Activated CD8-positive, alpha-beta memory T cell treated with anti-CD3 and anti-CD28 coated beads for 1 hour (primary cell): ENCODE measurements around the gene CPSF3.
A peak's percentile ranks its signal among the peaks of the same experiment; 100 is the strongest.

Experiments used
- DNase-seq, 2 donors: peaks; one replicate each; pipeline ENCODE4 v3.0.0-alpha.2; 2020; ENCODE audit warnings: low read depth in 1 of 2; ENCODE audit errors: extremely low read depth in 1 of 2

CPSF3 gene

GRCh38 chr2:9416962-9417316 lies 6.5 kb upstream of the CPSF3 start:
- DNase-seq = no peak

GRCh38 chr2:9417725-9418124 lies 5.7 kb upstream of the CPSF3 start:
- no peak for DNase-seq

- no peak for DNase-seq
Measured at GRCh38 chr2:9418746-9419145, 4.7 kb upstream of the CPSF3 start.

- DNase-seq = no peak
Measured at GRCh38 chr2:9419541-9419940, 3.9 kb upstream of the CPSF3 start.

- DNase-seq = no peak
Measured at GRCh38 chr2:9420495-9420894, 3.0 kb upstream of the CPSF3 start.

- peak; percentile 13 to 25 for DNase-seq
Measured at GRCh38 chr2:9422321-9423099, 944 bp upstream of the CPSF3 start.

- DNase-seq = no peak
Measured at GRCh38 chr2:9423922-9424272, 443 bp downstream of the CPSF3 start.

GRCh38 chr2:9424447-9425164 lies 1.2 kb downstream of the CPSF3 start:
- no peak for DNase-seq

- DNase-seq = no peak
Measured at GRCh38 chr2:9428965-9429577, 5.6 kb downstream of the CPSF3 start.

- no peak for DNase-seq
Measured at GRCh38 chr2:9430316-9431293, 7.2 kb downstream of the CPSF3 start.

- no peak for DNase-seq
Measured at GRCh38 chr2:9434489-9434888, 11.0 kb downstream of the CPSF3 start.

- DNase-seq = no peak
Measured at GRCh38 chr2:9439536-9439935, 16.1 kb downstream of the CPSF3 start.

- DNase-seq = no peak
Measured at GRCh38 chr2:9440058-9440727, 16.7 kb downstream of the CPSF3 start.

GRCh38 chr2:9441556-9441955 lies 18.1 kb downstream of the CPSF3 start:
- DNase-seq = no peak

GRCh38 chr2:9443526-9443925 lies 20.1 kb downstream of the CPSF3 start:
- no peak for DNase-seq

- DNase-seq = no peak
Measured at GRCh38 chr2:9445089-9445488, 21.6 kb downstream of the CPSF3 start.

- DNase-seq = no peak
Measured at GRCh38 chr2:9451231-9451630, 27.8 kb downstream of the CPSF3 start.

- no peak for DNase-seq
Measured at GRCh38 chr2:9460441-9461017, 37.1 kb downstream of the CPSF3 start.

- DNase-seq = no peak
Measured at GRCh38 chr2:9461079-9461478, 37.6 kb downstream of the CPSF3 start.

GRCh38 chr2:9462313-9462712 lies 38.9 kb downstream of the CPSF3 start:
- DNase-seq = no peak
